ENCODE measurements around the gene RRP1.

DNA sequence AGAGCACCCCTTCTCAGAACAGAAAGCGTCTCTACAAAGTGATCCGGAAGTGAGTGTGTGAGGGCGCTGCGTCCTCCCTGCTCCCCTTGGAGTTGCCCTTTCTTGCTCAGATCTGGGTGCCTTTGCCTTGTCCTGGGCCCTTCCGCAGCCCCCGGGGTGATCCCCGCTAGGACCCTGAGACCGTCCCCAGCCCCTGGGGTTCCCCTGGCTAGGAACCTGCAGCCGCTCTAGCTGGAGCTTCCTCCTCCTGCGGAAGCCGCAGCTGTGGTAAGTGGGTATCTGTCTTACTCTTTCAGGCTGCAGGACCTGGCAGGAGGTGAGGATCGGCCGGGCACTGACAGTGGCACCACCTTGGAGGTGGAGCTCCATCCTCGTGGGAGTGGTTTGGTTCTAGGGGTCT, 11.2 kb downstream of the RRP1 start:
- TF ChIP-seq, protein P1, sequence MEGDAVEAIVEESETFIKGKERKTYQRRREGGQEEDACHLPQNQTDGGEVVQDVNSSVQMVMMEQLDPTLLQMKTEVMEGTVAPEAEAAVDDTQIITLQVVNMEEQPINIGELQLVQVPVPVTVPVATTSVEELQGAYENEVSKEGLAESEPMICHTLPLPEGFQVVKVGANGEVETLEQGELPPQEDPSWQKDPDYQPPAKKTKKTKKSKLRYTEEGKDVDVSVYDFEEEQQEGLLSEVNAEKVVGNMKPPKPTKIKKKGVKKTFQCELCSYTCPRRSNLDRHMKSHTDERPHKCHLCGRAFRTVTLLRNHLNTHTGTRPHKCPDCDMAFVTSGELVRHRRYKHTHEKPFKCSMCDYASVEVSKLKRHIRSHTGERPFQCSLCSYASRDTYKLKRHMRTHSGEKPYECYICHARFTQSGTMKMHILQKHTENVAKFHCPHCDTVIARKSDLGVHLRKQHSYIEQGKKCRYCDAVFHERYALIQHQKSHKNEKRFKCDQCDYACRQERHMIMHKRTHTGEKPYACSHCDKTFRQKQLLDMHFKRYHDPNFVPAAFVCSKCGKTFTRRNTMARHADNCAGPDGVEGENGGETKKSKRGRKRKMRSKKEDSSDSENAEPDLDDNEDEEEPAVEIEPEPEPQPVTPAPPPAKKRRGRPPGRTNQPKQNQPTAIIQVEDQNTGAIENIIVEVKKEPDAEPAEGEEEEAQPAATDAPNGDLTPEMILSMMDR (conservative IDR thresholded peaks at IDR 0.05): no peak
- TF ChIP-seq ZFX (IDR thresholded peaks at IDR 0.05): no peak

Data from C4-2B (cell line).